Measurements from ENCODE around the gene HAUS3.

DNA sequence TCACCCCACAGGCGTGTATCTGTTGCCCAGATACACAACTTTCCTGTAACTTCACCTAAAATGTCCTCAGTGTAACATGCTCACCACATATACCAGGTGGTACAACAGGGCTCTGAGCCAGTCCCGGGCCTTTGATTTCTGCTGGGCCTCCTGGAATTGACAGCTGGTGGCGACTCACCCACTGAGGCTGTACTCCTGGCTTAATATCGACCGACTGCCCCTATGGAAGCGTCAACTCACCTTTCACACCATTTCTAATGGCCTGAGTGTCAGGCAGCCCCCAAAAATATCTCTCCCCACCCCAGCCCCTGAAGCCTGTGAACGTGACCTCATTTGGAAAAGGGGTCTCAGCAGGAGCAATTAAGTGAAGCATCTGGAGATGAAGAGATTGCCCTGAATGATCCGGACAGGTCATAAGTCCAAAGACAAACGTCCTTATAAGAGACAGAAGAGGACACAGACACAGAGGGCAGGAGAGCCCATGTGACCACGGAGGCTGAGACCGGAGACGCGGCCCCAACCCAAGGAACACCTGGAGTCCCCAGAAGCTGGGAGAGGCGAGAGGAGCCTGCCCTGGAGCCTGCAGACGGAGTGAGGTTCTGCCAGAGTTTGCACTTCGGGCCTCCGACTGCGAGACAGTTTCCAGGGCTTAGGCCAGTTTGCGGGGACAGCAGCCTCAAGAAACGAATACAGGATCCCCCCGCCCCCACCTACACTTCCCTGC, 32.6 kb upstream of the HAUS3 start:
- TF ChIP-seq, protein P1, sequence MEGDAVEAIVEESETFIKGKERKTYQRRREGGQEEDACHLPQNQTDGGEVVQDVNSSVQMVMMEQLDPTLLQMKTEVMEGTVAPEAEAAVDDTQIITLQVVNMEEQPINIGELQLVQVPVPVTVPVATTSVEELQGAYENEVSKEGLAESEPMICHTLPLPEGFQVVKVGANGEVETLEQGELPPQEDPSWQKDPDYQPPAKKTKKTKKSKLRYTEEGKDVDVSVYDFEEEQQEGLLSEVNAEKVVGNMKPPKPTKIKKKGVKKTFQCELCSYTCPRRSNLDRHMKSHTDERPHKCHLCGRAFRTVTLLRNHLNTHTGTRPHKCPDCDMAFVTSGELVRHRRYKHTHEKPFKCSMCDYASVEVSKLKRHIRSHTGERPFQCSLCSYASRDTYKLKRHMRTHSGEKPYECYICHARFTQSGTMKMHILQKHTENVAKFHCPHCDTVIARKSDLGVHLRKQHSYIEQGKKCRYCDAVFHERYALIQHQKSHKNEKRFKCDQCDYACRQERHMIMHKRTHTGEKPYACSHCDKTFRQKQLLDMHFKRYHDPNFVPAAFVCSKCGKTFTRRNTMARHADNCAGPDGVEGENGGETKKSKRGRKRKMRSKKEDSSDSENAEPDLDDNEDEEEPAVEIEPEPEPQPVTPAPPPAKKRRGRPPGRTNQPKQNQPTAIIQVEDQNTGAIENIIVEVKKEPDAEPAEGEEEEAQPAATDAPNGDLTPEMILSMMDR (IDR thresholded peaks at IDR 0.05 in 2 of 3, conservative IDR thresholded peaks at IDR 0.05 in 1 of 3; ENCODE audit: borderline replicate concordance in 1 of 3, insufficient read depth in 1 of 3, low read depth in 2 of 3, low read length in 2 of 3): no peak
- no peak for TF ChIP-seq POLR2A (IDR thresholded peaks at IDR 0.05; ENCODE audit: borderline replicate concordance, extremely low read depth, insufficient read depth, insufficient read length)
- no peak for TF ChIP-seq POLR2AphosphoS5 (IDR thresholded peaks at IDR 0.05; ENCODE audit: low read depth, low read length)
